Sigmoid colon (tissue), 3 donors: ENCODE results near the gene COX6A1.
"Not testable (repeated sequence)": the region's sequence is repeated elsewhere in the genome, so short reads cannot be mapped to it uniquely, and the experiment has no call there.

Source experiments
- POLR2A ChIP-seq, 2 donors: fragments of 450-650 bp; IDR thresholded peaks; one replicate each; pipeline ENCODE4 v1.6.1; 2016; ENCODE audit warnings: antibody characterized with exemption in 2 of 2, mild to moderate bottlenecking in 2 of 2, moderate library complexity in 2 of 2
- TF ChIP-seq, protein P1 (sequence below), 4 experiments: fragments of 450-650 bp in 3 of 4; fragments of 200-600 bp in 1 of 4; IDR thresholded peaks; one replicate each; pipeline ENCODE4 v1.5.1; 2016 to 2019; ENCODE audit warnings: antibody characterized with exemption in 4 of 4, mild to moderate bottlenecking in 3 of 4, moderate library complexity in 2 of 4

DNA sequence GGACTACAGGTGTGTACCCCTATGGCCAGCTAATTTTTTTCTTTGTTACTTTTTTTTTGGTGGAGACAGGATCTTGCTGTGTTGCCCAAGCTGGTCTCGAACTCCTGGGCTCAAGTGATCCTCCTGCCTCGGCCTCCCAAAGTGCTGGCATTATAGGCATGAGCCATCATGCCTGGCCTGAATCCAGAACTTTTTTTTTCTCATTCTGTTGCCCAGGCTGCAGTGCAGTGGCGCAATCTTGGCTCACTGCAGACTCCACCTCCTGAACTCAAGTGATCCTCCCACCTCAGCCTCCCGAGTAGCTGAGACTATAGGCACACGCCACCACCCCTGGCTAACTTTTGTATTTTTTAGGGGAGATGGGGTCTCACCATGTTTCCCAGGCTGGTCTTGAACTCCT, 14.6 kb downstream of the COX6A1 start:
- TF ChIP-seq, protein P1, sequence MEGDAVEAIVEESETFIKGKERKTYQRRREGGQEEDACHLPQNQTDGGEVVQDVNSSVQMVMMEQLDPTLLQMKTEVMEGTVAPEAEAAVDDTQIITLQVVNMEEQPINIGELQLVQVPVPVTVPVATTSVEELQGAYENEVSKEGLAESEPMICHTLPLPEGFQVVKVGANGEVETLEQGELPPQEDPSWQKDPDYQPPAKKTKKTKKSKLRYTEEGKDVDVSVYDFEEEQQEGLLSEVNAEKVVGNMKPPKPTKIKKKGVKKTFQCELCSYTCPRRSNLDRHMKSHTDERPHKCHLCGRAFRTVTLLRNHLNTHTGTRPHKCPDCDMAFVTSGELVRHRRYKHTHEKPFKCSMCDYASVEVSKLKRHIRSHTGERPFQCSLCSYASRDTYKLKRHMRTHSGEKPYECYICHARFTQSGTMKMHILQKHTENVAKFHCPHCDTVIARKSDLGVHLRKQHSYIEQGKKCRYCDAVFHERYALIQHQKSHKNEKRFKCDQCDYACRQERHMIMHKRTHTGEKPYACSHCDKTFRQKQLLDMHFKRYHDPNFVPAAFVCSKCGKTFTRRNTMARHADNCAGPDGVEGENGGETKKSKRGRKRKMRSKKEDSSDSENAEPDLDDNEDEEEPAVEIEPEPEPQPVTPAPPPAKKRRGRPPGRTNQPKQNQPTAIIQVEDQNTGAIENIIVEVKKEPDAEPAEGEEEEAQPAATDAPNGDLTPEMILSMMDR (IDR thresholded peaks at IDR 0.05) = not testable (repeated sequence)
- not testable (repeated sequence) for TF ChIP-seq POLR2A (IDR thresholded peaks at IDR 0.05)
